IPS-15b (cell line): ENCODE measurements around the gene DDX42.

Experiments
- H3K27me3 ChIP-seq: one replicate; pipeline ENCODE4 v1.6.1; 2013; ENCODE audit warnings: low read length; ENCODE audit not compliant: control insufficient read depth, insufficient read depth
- H3K36me3 ChIP-seq: one replicate; pipeline ENCODE4 v1.6.1; 2013; ENCODE audit warnings: low read length; ENCODE audit not compliant: control insufficient read depth, insufficient read depth
- H3K4me1 ChIP-seq: one replicate; pipeline ENCODE4 v1.6.1; 2013; ENCODE audit warnings: mild to moderate bottlenecking, low read length; ENCODE audit not compliant: control insufficient read depth, insufficient read depth
- H3K4me3 ChIP-seq: one replicate; pipeline ENCODE4 v1.5.1; 2013; ENCODE audit warnings: low read depth, low read length
- H3K9ac ChIP-seq: one replicate; pipeline ENCODE4 v1.6.1; 2013; ENCODE audit warnings: low read depth, mild to moderate bottlenecking, low read length
- H3K9me3 ChIP-seq: one replicate; pipeline ENCODE4 v1.6.1; 2013; ENCODE audit warnings: mild to moderate bottlenecking, low read length; ENCODE audit not compliant: control insufficient read depth, insufficient read depth

Gene DDX42

GRCh38 chr17:63827002-63827800 is 53.2 kb downstream of the DDX42 start, which contains the start of the genes FTSJ3 and PSMC5:
Gene FTSJ3 (minus strand): TSS chr17:63827663. CDS start chr17:63826902, 761 bp downstream.
Gene PSMC5 (plus strand): TSS chr17:63827431. CDS start chr17:63827491, 60 bp downstream.
- peak within 1 kb of the TSS; percentile 94 for H3K9ac ChIP-seq
- peaks cover 54% of the 10 kb centered on the region for H3K36me3 ChIP-seq
- H3K4me1 ChIP-seq: peaks cover 3% of the 10 kb centered on the region
- peak within 1 kb of the TSS; percentile 96 for H3K4me3 ChIP-seq
- H3K9me3 ChIP-seq: no peaks in the 10 kb centered on the region
- H3K27me3 ChIP-seq: no peaks in the 10 kb centered on the region

GRCh38 chr17:63827801-63828221 is 53.8 kb downstream of the DDX42 start:
- Histone ChIP-seq H3K9me3 (no peaks in the 10 kb centered on the region), H3K4me1 (peaks cover 3% of the 10 kb centered on the region), H3K36me3 (peaks cover 55% of the 10 kb centered on the region), H3K4me3 (peak overlapping the region; percentile 96), H3K9ac (peak overlapping the region; percentile 94), H3K27me3 (no peaks in the 10 kb centered on the region)

GRCh38 chr17:63828936-63829335 is 55.0 kb downstream of the DDX42 start:
- no peaks in the 10 kb centered on the region for H3K9me3 ChIP-seq
- peaks cover 3% of the 10 kb centered on the region for H3K4me1 ChIP-seq
- no peak overlapping the region for H3K9ac ChIP-seq
- H3K27me3 ChIP-seq: no peaks in the 10 kb centered on the region
- H3K36me3 ChIP-seq: peaks cover 60% of the 10 kb centered on the region
- H3K4me3 ChIP-seq: peak overlapping the region; percentile 96

- Histone ChIP-seq H3K9me3 (no peaks in the 10 kb centered on the region), H3K4me1 (peaks cover 3% of the 10 kb centered on the region), H3K9ac (no peak overlapping the region), H3K4me3 (no peak overlapping the region), H3K27me3 (no peaks in the 10 kb centered on the region), H3K36me3 (peaks cover 54% of the 10 kb centered on the region)
Observed at GRCh38 chr17:63830278-63830677, 56.3 kb downstream of the DDX42 start.

- Histone ChIP-seq H3K4me3 (no peak overlapping the region), H3K27me3 (no peaks in the 10 kb centered on the region), H3K4me1 (peaks cover 3% of the 10 kb centered on the region), H3K36me3 (peaks cover 50% of the 10 kb centered on the region), H3K9ac (no peak overlapping the region), H3K9me3 (no peaks in the 10 kb centered on the region)
Observed at GRCh38 chr17:63830904-63831491, 57.0 kb downstream of the DDX42 start.

GRCh38 chr17:63831505-63831904 is 57.5 kb downstream of the DDX42 start:
- Histone ChIP-seq H3K36me3 (peaks cover 50% of the 10 kb centered on the region), H3K9ac (no peak overlapping the region)

GRCh38 chr17:63832014-63832413 is 58.0 kb downstream of the DDX42 start:
- H3K9ac ChIP-seq: no peak overlapping the region
- peaks cover 3% of the 10 kb centered on the region for H3K4me1 ChIP-seq
- no peaks in the 10 kb centered on the region for H3K27me3 ChIP-seq
- no peaks in the 10 kb centered on the region for H3K9me3 ChIP-seq
- no peak overlapping the region for H3K4me3 ChIP-seq
- peaks cover 52% of the 10 kb centered on the region for H3K36me3 ChIP-seq

More at GRCh38 chr17:63831505-63831904, 57.5 kb downstream of the DDX42 start:
- Histone ChIP-seq H3K4me1 (peaks cover 3% of the 10 kb centered on the region), H3K9me3 (no peaks in the 10 kb centered on the region), H3K4me3 (no peak overlapping the region), H3K27me3 (no peaks in the 10 kb centered on the region)

- peaks cover 3% of the 10 kb centered on the region for H3K4me1 ChIP-seq
- no peak overlapping the region for H3K9ac ChIP-seq
- no peak overlapping the region for H3K4me3 ChIP-seq
- H3K36me3 ChIP-seq: peaks cover 52% of the 10 kb centered on the region
- H3K9me3 ChIP-seq: no peaks in the 10 kb centered on the region
- no peaks in the 10 kb centered on the region for H3K27me3 ChIP-seq
Observed at GRCh38 chr17:63832455-63832854, 58.5 kb downstream of the DDX42 start.

- no peaks in the 10 kb centered on the region for H3K27me3 ChIP-seq
- H3K9me3 ChIP-seq: no peaks in the 10 kb centered on the region
- H3K36me3 ChIP-seq: peaks cover 52% of the 10 kb centered on the region
- no peak overlapping the region for H3K4me3 ChIP-seq
- H3K9ac ChIP-seq: no peak overlapping the region
- H3K4me1 ChIP-seq: peaks cover 4% of the 10 kb centered on the region
Observed at GRCh38 chr17:63833026-63833740, 59.2 kb downstream of the DDX42 start.

- Histone ChIP-seq H3K9me3 (no peaks in the 10 kb centered on the region), H3K27me3 (no peaks in the 10 kb centered on the region), H3K36me3 (peaks cover 52% of the 10 kb centered on the region), H3K9ac (no peak overlapping the region), H3K4me1 (peaks cover 6% of the 10 kb centered on the region), H3K4me3 (no peak overlapping the region)
Observed at GRCh38 chr17:63833741-63834373, 59.9 kb downstream of the DDX42 start.

- no peak overlapping the region for H3K4me3 ChIP-seq
- H3K9me3 ChIP-seq: no peaks in the 10 kb centered on the region
- H3K9ac ChIP-seq: no peak overlapping the region
- H3K36me3 ChIP-seq: peaks cover 49% of the 10 kb centered on the region
- H3K27me3 ChIP-seq: no peaks in the 10 kb centered on the region
- H3K4me1 ChIP-seq: peaks cover 8% of the 10 kb centered on the region
Observed at GRCh38 chr17:63834431-63835166, 60.6 kb downstream of the DDX42 start.
